Transverse colon (tissue), 3 donors: ENCODE results near the gene HOXA1.

ENCODE experiments used
- POLR2A ChIP-seq: fragments of 450-650 bp; IDR thresholded peaks from one replicate; pipeline ENCODE4 v1.6.1; 2016; ENCODE audit warnings: antibody characterized with exemption, mild to moderate bottlenecking, moderate library complexity
- TF ChIP-seq, protein P1 (sequence below), 5 experiments: fragments of 200-600 bp in 3 of 5; fragments of 450-650 bp in 2 of 5; sonication (generic) in 3 of 5; IDR thresholded peaks; 1 replicate in 2 of 5; 2 replicates in 3 of 5; pipeline ENCODE4 v1.5.1; 2016 to 2017; ENCODE audit warnings: antibody characterized with exemption in 5 of 5, inconsistent platforms in 3 of 5, mild to moderate bottlenecking in 2 of 5, moderate library complexity in 1 of 5

DNA sequence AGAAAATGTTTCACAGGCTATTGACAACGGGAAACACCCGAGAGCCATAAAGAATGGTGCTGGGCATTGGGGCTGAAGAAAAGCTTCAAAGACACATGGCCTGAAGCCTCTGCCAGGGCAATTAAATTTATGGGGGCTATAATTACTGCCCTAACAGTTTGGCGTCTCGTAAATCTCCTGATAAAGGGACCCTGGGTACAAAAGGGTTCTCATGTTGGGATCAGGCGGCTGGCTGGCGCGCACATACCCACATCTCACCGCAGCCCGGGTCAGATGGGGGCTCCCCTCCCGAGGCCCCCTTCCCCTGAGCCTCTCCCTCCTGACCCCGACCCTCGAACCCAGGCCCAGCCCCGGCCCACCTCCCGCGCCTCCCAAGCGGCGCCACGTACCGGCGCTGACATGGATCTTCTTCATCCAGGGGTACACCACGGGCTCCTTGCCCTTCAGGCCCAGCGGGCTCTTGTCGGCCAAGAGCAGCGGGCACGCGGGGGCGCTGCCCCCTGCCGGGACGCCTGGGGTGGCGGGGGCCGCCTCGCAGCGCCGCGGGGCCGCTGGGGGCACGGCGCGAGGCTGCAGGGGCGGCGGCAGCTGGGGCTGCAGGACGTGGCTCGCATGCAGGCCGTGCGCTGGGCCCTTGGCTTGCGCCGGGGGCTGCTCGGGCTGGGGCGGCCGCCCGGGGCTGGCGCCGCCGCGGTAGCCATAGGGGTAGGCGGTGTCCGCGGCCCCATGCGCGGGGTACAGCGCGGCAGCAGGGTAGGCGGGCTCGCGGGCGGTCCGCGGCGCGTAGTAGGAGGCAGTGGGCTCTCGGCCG lies 34.1 kb upstream of the HOXA1 start:
- peak; percentile 76 for TF ChIP-seq POLR2A
- TF ChIP-seq, protein P1, sequence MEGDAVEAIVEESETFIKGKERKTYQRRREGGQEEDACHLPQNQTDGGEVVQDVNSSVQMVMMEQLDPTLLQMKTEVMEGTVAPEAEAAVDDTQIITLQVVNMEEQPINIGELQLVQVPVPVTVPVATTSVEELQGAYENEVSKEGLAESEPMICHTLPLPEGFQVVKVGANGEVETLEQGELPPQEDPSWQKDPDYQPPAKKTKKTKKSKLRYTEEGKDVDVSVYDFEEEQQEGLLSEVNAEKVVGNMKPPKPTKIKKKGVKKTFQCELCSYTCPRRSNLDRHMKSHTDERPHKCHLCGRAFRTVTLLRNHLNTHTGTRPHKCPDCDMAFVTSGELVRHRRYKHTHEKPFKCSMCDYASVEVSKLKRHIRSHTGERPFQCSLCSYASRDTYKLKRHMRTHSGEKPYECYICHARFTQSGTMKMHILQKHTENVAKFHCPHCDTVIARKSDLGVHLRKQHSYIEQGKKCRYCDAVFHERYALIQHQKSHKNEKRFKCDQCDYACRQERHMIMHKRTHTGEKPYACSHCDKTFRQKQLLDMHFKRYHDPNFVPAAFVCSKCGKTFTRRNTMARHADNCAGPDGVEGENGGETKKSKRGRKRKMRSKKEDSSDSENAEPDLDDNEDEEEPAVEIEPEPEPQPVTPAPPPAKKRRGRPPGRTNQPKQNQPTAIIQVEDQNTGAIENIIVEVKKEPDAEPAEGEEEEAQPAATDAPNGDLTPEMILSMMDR (IDR thresholded peaks at IDR 0.05), result peak in 2 of 5 experiments; percentile 7 to 25
